Vagina (tissue), 2 donors: Measurements from ENCODE around the gene SETD3. TPM values are rescaled to one million over a fixed set of nuclear protein-coding genes. Genes with fewer than 3 reads are reported as not detected.

Experiments
- DNase-seq, 2 donors: peaks; one replicate each; pipeline ENCODE4 v3.0.0-alpha.2; 2017; ENCODE audit errors: extremely low spot score in 2 of 2
- H3K27ac ChIP-seq: fragments of 200-600 bp; sonication (generic); one replicate; pipeline ENCODE4 v1.5.1; 2019
- H3K27me3 ChIP-seq: fragments of 200-600 bp; sonication (generic); one replicate; pipeline ENCODE4 v1.5.1; 2019
- H3K36me3 ChIP-seq, 2 donors: fragments of 200-600 bp; sonication (generic); one replicate each; pipeline ENCODE4 v1.5.1; 2017 to 2019
- H3K4me1 ChIP-seq: fragments of 200-600 bp; sonication (generic); one replicate; pipeline ENCODE4 v1.5.1; 2019
- H3K4me3 ChIP-seq, 2 donors: fragments of 200-600 bp; sonication (generic); 1 replicate in 1 of 2; 2 replicates in 1 of 2; pipeline ENCODE4 v1.5.1; 2016 to 2019
- H3K9me3 ChIP-seq: fragments of 200-600 bp; sonication (generic); one replicate; pipeline ENCODE4 v1.5.1; 2019
- POLR2A ChIP-seq, 2 donors: fragments of 450-650 bp; IDR thresholded peaks; one replicate each; pipeline ENCODE4 v1.6.1; 2017; ENCODE audit warnings: antibody characterized with exemption in 2 of 2, mild to moderate bottlenecking in 2 of 2, moderate library complexity in 2 of 2
- POLR2AphosphoS5 ChIP-seq, 2 donors: sonication (generic); formaldehyde crosslinking; IDR thresholded peaks; one replicate each; pipeline ENCODE4 v1.9.0; 2017; ENCODE audit warnings: antibody characterized with exemption in 2 of 2, mild to moderate bottlenecking in 2 of 2, low read depth in 1 of 2; ENCODE audit not compliant: insufficient read depth in 1 of 2
- intact Hi-C: fragments of 100-400 bp; cut with DNase I; formaldehyde crosslinking; loops from one replicate; pipeline ENCODE4 v1.15.1; 2023
- total RNA-seq: library from RNA; depleted of rRNA; stranded (reverse); fragments of >200 nt; gene quantifications from one replicate; pipeline ENCODE4 v1.2.3, GENCODE V29; 2016
- TF ChIP-seq, protein P1 (sequence below), 3 experiments: fragments of 450-650 bp in 2 of 3; fragments of 200-600 bp in 1 of 3; sonication (generic) in 1 of 3; IDR thresholded peaks; one replicate each; pipeline ENCODE4 v1.5.1; 2017 to 2019; ENCODE audit warnings: antibody characterized with exemption in 3 of 3, mild to moderate bottlenecking in 2 of 3, moderate library complexity in 2 of 3

The SETD3 gene
- total RNA-seq, 1 donor from 2014 or later: 49.8 TPM

DNA sequence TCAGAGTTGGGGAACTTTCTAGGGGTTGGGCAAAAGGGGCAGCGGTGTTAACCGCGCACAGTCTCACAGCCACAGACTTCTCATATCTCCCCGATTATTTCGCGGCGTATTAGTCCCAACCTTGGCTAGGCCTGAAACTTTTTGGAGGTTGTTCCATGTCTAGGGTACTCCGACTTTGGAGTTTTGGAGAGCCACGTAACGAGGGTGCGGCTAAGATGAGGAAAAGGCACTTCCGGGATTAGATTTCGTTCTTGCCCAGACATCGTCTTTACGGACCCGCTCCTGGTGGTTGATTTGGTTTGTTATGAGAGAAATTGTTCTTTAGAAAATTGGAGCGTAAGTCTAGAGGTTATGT, 1.1 kb upstream of the SETD3 start:
- H3K4me1 ChIP-seq: peaks cover 50% of the 10 kb centered on the region
- TF ChIP-seq, protein P1, sequence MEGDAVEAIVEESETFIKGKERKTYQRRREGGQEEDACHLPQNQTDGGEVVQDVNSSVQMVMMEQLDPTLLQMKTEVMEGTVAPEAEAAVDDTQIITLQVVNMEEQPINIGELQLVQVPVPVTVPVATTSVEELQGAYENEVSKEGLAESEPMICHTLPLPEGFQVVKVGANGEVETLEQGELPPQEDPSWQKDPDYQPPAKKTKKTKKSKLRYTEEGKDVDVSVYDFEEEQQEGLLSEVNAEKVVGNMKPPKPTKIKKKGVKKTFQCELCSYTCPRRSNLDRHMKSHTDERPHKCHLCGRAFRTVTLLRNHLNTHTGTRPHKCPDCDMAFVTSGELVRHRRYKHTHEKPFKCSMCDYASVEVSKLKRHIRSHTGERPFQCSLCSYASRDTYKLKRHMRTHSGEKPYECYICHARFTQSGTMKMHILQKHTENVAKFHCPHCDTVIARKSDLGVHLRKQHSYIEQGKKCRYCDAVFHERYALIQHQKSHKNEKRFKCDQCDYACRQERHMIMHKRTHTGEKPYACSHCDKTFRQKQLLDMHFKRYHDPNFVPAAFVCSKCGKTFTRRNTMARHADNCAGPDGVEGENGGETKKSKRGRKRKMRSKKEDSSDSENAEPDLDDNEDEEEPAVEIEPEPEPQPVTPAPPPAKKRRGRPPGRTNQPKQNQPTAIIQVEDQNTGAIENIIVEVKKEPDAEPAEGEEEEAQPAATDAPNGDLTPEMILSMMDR (IDR thresholded peaks at IDR 0.05): no peak
- no peak for DNase-seq
- no peaks in the 10 kb centered on the region for H3K27me3 ChIP-seq
- no peaks in the 10 kb centered on the region for H3K36me3 ChIP-seq
- no peaks in the 10 kb centered on the region for H3K9me3 ChIP-seq
- intact Hi-C loops: no loop called here
- peak overlapping the region; percentile 77 for H3K27ac ChIP-seq
- H3K4me3 ChIP-seq: peak overlapping the region; percentile 72 to 97

DNA sequence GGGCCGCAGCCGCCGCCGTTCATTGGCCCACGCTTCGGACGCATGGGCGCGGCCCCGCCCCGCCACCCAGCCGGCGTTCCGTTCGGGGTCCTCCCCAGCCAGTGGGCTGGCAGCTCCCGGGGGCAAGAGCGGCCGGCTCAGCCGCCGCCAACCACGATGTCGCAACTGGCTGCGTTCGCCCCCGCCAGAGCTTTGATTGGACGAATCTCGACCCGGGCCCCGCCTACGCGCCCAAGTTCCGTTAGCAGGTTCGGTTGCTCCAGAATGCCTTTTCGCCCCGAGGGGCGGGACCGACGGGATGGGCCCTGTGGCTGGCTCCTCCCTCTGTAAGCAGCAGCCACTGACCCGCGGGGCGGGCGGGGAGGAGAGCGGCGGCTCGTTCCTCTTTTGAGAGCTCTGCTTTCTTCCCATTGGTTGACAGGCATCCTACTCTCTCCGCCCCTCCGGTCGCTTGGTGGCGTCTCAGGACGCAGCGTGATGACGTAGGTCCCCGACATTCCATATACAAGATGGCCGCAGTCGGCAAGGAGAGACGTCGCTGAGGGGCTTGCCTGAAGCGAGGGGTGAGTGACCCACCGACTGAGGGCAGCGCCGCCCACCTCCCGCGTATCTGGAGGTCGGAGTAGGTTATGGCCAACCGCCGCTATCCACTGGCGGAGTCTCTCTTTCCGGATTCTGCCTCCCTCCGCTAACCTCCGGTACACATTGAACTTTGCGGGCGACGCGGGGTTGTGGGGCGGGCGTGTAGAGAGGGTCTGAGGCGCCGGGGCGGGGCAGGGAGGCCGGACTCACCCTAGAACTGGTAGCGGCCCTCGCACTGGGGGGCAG, 472 bp upstream of the SETD3 start, which contains the start of gene CCNK:
Gene CCNK, plus strand, starts transcription at position 493 of the 828 bp plus-strand sequence. CDS start 11,269 bp downstream, outside the sequence.
- DNase-seq: peak; percentile 100
- peak within 1 kb of the TSS; percentile 72 to 97 for H3K4me3 ChIP-seq
- TF ChIP-seq, protein P1 (IDR thresholded peaks at IDR 0.05): no peak
- peak in 1 of 2 donors; percentile 96 for TF ChIP-seq POLR2A (IDR thresholded peaks at IDR 0.05)
- TF ChIP-seq POLR2AphosphoS5 (IDR thresholded peaks at IDR 0.05; ENCODE audit: insufficient read depth in 1 of 2, low read depth in 1 of 2): peak; percentile 98 to 99
- H3K4me1 ChIP-seq: peaks cover 50% of the 10 kb centered on the region
- H3K27ac ChIP-seq: peak within 1 kb of the TSS; percentile 82
- no peaks in the 10 kb centered on the region for H3K36me3 ChIP-seq
- intact Hi-C loops: no loop called here
- H3K9me3 ChIP-seq: no peaks in the 10 kb centered on the region
- H3K27me3 ChIP-seq: no peaks in the 10 kb centered on the region

DNA sequence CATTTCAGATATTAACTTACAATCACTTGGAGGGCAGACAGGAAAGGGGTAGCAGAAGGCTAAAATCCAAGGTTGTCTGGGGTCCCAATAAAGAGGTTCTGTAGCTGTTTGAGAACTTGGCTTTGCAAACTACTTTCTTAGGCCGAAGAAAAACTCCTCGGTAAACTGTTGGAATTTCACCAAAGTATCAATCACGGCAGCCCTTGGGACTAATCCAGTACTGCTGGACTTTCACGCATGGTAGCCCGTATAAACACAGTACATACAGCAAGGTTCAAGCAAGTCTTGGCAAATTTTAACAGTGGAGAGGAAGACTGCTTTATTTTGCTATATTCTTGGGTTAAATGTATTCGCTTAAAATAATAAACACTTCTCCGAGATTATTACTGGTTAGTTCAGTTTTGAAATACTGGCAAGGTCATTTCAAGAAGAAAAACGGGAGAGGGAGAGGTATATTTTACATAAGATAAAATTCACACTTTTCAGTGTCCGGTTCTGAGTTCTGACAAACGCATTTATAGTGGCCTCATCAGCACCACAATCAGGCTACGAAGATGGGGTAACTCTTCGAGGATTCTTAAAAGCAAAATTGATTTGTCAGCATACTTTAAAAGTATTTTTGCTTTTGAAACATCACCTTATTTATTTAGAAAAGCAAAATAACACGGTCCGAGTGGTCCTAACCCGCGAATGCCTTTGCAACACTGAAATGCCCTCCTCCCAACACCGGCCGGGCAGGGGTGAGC, 1.3 kb downstream of the SETD3 start:
- TF ChIP-seq POLR2AphosphoS5 (IDR thresholded peaks at IDR 0.05; ENCODE audit: insufficient read depth in 1 of 2, low read depth in 1 of 2) (no peak), POLR2A (IDR thresholded peaks at IDR 0.05) (no peak)
- TF ChIP-seq, protein P1 (IDR thresholded peaks at IDR 0.05): no peak

DNA sequence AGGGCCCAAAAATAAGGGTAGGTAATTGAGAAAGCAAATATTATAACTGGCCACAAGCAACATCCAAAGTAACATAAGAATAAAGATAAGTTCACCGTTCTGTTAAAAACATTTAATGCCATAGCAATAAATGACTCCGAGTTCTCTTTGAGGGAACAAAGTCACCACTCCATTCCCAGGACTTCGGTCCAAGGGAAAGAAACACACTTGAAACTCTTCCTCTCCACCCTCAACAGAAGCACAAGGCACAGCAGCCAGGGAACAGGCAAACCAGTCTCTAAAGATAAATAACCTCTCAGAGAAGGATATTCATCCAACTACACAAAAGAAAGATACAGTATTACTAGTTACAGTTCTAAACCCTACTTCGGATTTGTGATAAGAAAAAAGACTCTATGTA, 2.5 kb downstream of the SETD3 start:
- H3K36me3 ChIP-seq: no peaks in the 10 kb centered on the region
- TF ChIP-seq POLR2AphosphoS5 (IDR thresholded peaks at IDR 0.05; ENCODE audit: insufficient read depth in 1 of 2, low read depth in 1 of 2): no peak
- no peak for TF ChIP-seq POLR2A (IDR thresholded peaks at IDR 0.05)
- TF ChIP-seq, protein P1 (IDR thresholded peaks at IDR 0.05): no peak
- H3K4me3 ChIP-seq: no peak overlapping the region
- no peaks in the 10 kb centered on the region for H3K27me3 ChIP-seq
- no peak overlapping the region for H3K27ac ChIP-seq
- H3K4me1 ChIP-seq: peaks cover 47% of the 10 kb centered on the region
- no peaks in the 10 kb centered on the region for H3K9me3 ChIP-seq
- intact Hi-C loops: no loop called here
- no peak for DNase-seq

More for the DNA sequence above, 1.3 kb downstream of the SETD3 start:
- Histone ChIP-seq H3K4me1 (peaks cover 58% of the 10 kb centered on the region), H3K36me3 (no peaks in the 10 kb centered on the region), H3K4me3 (peak overlapping the region; percentile 72 to 93), H3K9me3 (no peaks in the 10 kb centered on the region), H3K27me3 (no peaks in the 10 kb centered on the region), H3K27ac (peak overlapping the region; percentile 82)
- no peak for DNase-seq
- intact Hi-C loops: no loop called here
